HG03571 (cell line): ENCODE results near the gene ZNF496.
"Not testable (repeated sequence)": the region's sequence is repeated elsewhere in the genome, so short reads cannot be mapped to it uniquely, and the experiment has no call there.

Source experiments
- ATAC-seq: cut with Tn5 transposase; IDR thresholded peaks from one replicate; pipeline ENCODE4 v1.9.1; 2021; ENCODE audit not compliant: unreplicated experiment

The ZNF496 gene

DNA sequence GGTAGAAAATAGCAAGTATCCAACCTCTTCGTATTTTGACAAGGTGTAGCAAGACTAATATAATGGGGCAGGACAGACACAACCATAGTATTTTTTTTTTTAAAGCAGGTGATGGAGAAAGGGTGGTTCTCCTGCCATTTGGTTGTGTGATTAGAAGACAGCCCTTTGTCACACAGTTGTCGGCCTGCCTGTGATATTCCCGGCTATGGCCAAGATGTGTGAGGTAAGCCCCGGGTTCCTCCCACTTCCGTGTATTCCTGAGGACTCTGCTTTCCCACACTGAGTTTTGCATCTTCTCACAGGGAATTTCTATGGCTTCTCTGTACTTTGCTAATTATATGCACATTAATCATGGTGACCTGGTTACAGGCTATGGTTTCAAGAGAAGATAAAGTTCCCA is 35.9 kb downstream of the ZNF496 start:
- ATAC-seq = no peak

DNA sequence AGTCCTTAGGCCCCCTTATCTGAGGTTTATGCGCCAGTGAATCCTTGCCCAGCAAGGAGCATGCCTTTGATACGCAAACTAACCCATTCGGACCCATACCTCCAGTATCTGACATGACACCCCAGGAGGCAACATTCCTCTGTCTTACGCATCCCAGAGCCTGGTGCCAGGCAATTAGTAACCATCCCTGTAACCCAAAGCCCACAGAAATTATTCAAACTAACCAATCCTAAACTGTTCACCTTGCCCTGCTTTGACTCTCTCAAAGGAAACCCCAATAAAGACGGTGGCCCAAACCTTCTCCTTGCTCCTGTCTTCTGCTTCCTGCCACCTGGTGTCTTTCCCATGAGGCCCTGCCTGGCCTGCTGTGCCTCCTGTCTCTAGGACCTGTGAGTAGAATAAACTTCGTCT is 36.4 kb downstream of the ZNF496 start:
- ATAC-seq = no peak

- no peak for ATAC-seq
Measured at GRCh38 chr1:247294282-247294681, 37.4 kb downstream of the ZNF496 start.

DNA sequence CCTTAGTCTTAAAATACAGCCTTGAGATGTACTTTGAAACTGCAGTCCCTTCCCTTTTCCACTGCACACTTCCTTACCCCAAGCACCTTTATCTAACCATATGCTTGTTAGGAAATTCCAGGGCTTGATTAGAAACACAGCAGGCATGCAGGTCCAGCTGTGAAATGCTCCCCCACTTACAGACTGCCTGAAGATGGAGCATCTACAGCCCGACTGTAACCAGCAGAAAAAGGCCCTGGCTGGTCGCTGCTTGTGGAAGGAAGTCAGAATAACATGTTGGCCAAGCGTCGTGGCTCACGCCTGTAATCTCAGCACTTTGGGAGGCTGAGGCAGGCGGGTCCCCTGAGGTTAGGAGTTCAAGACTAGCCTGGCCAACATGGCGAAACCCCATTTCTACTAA is 38.6 kb downstream of the ZNF496 start:
- no peak for ATAC-seq

DNA sequence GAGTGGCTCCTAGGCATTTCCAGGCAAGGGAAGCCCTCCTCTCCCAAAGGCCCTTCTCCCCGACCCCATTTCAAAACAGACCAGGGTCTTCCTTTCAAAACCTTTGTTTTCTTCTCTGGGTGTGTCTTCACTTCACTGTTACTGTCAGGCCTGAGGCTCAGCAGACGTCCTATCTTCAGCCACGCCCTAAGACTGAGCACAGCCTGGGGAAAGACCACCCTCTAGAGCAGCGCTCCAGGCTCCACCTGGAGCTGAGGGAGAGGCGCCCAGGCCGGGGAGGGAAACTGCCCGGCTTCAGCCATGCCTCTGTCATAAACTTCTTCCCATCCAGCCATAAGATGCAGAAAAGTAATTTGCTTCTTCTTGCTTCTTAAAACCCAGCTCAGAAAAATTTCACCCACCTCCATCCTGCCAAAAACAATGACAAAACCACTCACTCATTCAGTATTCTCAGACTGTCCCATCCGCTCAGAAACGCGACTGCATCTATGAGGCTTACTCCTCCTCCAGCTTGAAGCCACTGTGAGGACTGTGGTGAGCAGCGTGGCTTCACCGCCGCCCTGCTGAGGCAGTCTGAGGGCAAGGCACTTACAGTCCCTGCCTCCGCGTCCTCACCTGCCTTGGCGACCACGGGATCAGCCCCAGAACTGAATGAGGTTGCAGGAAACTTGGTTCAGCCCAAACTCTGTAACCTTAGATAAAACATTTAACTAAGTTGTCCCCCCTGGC is 39.7 kb downstream of the ZNF496 start:
- ATAC-seq = no peak

- ATAC-seq = no peak
Measured at GRCh38 chr1:247291161-247291560, 40.5 kb downstream of the ZNF496 start.

DNA sequence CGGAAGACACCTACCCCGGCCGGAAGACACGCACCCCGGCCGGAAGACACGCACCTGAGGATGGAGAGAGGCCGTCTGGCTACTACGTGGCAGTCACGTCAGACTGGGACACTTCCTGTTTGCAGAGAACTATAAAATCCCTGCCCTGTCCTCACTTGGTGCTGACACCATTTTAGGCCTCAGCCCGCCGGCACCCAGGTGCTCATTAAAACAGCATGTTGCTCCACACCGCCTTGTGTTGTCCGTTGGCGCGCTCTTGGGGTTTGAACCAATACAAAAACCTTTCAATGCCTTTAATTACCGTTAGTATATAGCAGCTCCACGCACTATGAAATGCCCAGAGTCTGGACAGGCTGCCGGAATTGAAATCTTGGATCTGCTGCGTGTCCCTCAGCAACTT is 41.1 kb downstream of the ZNF496 start:
- no peak for ATAC-seq

DNA sequence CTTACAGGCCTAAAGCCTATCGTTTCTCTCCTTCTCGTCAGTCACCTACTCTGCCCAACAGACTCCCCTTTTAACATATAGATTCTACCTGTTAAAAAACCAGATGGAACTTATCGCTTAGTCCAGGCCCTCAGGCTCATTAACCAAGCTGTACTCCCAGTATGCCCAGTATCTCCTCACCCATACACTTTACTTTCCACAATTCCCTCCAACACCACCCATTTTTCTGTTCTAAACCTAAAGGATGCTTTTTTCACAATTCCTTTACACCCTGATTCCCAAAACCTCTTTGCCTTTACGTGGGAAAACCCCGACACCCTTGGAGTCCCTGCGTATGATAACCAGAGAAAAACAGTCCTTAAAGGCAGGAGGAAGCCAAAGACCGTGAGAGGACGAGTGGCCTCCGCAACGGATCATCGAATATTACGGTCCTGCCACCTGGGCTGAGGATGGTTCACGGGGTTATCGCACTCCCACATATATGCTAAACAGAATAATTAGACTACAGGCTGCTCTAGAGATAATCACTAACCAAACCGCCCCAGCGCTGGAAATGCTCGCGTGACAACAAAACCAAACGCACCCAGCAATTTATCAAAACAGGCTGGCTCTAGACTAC is 42.3 kb downstream of the ZNF496 start:
- not testable (repeated sequence) for ATAC-seq

DNA sequence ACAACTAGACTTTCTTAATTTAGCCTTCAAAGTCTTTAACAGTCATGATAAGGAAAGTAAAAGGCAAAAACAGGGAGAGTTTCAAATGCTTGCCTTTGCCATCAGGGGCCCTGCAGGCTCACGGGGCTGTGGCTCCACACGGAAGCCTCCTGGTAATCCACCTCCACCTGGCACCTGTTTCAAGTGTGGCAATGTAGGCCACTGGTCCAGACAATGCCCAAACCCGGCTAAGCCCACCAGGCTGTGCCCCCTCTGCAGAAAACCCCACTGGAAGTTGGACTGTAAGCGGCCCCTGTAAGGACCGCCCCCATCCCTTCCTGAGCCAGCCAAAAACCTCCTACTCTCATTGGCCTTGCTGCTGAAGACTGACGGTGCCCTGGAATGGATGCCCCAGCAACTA is 43.3 kb downstream of the ZNF496 start:
- no peak for ATAC-seq

- no peak for ATAC-seq
Measured at GRCh38 chr1:247287460-247287859, 44.2 kb downstream of the ZNF496 start.

GRCh38 chr1:247286134-247286670 is 45.5 kb downstream of the ZNF496 start:
- ATAC-seq = no peak

- ATAC-seq = no peak
Measured at GRCh38 chr1:247281001-247281574, 50.6 kb downstream of the ZNF496 start.

GRCh38 chr1:247277191-247277590 is 54.5 kb downstream of the ZNF496 start:
- ATAC-seq = no peak

GRCh38 chr1:247274605-247275256 is 56.9 kb downstream of the ZNF496 start:
- no peak for ATAC-seq

GRCh38 chr1:247273013-247273412 is 58.7 kb downstream of the ZNF496 start:
- no peak for ATAC-seq

GRCh38 chr1:247270003-247270402 is 61.7 kb downstream of the ZNF496 start:
- no peak for ATAC-seq

DNA sequence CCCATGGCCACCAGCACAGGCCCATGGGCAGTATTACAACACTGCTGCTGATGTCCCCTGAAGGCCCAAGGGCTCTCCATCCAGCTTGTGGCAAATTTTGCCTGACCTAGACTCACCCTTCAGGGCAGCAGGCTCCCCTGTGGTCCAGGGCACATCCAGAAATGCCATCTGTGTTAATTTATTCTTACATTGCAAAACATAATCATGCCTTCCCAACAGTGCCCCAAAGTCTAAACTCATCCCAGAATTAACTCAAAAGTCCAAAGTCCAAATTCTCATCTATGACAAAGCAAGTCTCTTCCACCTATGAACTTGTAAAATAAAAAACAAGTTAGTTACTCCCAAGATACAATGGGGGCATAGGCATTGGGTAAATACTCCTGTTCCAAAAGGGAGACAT is 62.5 kb downstream of the ZNF496 start:
- ATAC-seq = no peak

DNA sequence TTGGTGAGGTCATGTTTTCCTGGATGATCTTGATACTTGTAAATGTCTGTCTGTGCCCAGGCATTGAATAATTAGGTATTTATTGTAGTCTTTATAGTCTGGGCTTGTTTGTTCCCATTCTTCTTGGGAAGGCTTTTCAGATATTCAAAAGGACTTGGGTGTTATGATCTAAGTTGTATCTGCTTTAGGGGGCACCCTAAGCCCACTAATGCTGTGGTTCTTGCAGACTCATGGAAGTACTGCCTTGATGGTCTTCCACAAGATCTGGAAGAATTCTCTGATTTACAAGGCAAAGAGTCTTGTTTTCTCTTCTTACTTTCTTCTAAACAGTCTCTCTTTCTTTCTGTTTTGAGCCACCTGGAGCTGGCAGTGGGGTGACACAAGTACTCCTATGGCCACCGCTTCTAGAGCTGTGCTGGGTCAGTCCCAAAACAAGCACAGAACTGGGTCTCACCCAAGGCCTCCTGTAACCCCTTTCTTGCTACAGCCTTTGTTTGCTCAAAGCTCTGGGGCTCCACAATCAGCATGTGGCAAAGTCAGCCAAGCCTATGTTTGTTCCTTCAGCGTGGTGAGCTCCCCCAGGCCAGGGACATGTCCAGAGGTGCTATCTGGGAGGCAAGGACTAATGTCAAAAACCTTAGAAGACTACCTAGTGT is 63.1 kb downstream of the ZNF496 start:
- ATAC-seq = no peak

DNA sequence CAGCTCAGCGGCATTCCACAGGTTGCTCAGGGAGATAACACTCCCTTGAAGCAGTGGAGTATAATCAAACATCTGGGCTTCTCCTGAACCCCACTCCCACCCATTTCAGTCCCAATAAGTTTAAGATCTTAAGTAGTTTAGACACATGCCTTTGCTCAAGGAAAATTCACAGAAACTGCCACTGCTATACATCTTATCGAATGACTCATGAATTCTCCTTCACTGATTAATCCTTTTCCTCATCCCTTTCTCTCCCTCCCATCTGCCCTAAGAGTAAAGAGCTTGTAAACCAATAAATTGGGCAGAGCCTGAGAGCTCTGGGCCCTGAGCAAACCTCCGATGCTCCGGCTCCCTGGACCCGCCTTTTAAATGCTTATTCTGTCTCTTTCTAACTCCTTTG is 65.6 kb downstream of the ZNF496 start:
- no peak for ATAC-seq

GRCh38 chr1:247255772-247256171 is 75.9 kb downstream of the ZNF496 start, which contains the start of gene VN1R5:
VN1R5 (plus strand) TSS chr1:247256072.
- not testable (repeated sequence) for ATAC-seq

GRCh38 chr1:247247568-247247967 is 84.1 kb downstream of the ZNF496 start:
- ATAC-seq = no peak
